SJSA1 (cell line): Measurements from ENCODE around the gene NFIX. TPM values are rescaled to one million over a fixed set of nuclear protein-coding genes. Genes with fewer than 3 reads are reported as not detected.
A peak's percentile ranks its signal among the peaks of the same experiment; 100 is the strongest.
"Not testable (repeated sequence)": the region's sequence is repeated elsewhere in the genome, so short reads cannot be mapped to it uniquely, and the experiment has no call there.

Experiments used
- DNase-seq, 2 experiments: peaks; one replicate each; pipeline ENCODE4 v3.0.0-alpha.2; 2015 to 2020; ENCODE audit warnings: low spot score in 2 of 2, low read depth in 1 of 2
- H3K27ac ChIP-seq: fragments of 250-450 bp; sonication (Bioruptor Pico); 2 replicates; pipeline ENCODE4 v1.5.1; 2020; ENCODE audit warnings: mild to moderate bottlenecking, moderate library complexity
- H3K27me3 ChIP-seq: fragments of 250-450 bp; sonication (Bioruptor Pico); replicated peaks from 2 replicates; pipeline ENCODE4 v1.5.1; 2020; ENCODE audit warnings: mild to moderate bottlenecking, moderate library complexity
- H3K36me3 ChIP-seq: fragments of 250-450 bp; sonication (Bioruptor Pico); 2 replicates; pipeline ENCODE4 v1.5.1; 2020; ENCODE audit warnings: mild to moderate bottlenecking
- H3K4me1 ChIP-seq: fragments of 250-450 bp; sonication (Bioruptor Pico); replicated peaks from 2 replicates; pipeline ENCODE4 v1.6.1; 2021; ENCODE audit warnings: mild to moderate bottlenecking
- H3K4me3 ChIP-seq: fragments of 250-450 bp; sonication (Bioruptor Pico); 2 replicates; pipeline ENCODE4 v1.5.1; 2020; ENCODE audit warnings: mild to moderate bottlenecking
- H3K9me3 ChIP-seq: fragments of 250-450 bp; sonication (Bioruptor Pico); replicated peaks from 2 replicates; pipeline ENCODE4 v1.5.1; 2020; ENCODE audit warnings: mild to moderate bottlenecking
- total RNA-seq: library from RNA; depleted of rRNA; stranded (reverse); fragments of >200 nt; shearing (Covaris generic); gene quantifications from 2 replicates; pipeline ENCODE4 v1.2.3, GENCODE V29; 2014

NFIX gene
- total RNA-seq, 1 experiment from 2014 or later, result 10.9 TPM

DNA sequence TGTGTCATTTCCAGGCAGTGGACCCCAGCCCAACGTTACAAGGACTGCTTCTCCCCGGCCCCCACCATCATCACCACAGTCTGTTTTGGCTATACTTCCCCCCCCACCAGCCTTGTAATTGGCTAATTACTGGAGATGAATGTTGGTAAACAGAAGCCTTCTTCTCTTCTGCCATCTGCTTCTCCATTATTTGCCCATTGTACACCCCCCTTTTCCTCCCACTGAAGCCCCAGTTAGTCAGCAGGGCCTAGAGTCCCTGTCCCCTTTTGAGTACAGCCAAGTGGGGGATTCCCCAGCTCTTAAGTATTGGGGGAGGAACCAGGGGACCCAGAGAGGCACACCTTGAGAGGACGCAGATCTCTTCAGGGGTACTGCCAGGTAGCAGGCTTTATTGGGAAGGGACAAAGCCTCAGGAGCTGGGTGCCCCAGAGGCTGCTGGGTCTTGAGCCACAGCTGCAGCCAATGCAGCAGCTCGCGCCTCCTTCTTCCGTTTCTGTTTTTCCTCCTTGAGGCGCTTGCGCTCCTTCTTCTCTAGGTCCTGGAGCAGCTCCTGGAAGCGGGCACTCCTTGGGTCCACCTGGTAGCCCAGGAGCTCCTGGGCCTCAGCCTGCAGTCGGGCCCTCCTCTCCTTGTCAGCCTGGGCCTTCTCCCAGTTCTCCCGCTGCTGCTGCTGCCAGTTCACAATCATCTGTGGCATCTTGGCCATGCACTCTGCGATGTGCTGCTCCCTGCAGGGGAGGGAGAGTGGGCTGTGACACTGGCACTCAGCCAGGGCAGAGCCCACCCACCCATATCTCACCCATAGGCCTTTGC, 41.3 kb upstream of the NFIX start:
- Histone ChIP-seq H3K4me1 (peaks cover 15% of the 10 kb centered on the region), H3K36me3 (peaks cover 79% of the 10 kb centered on the region), H3K9me3 (no peaks in the 10 kb centered on the region), H3K4me3 (no peak overlapping the region), H3K27me3 (no peaks in the 10 kb centered on the region), H3K27ac (no peak overlapping the region)
- no peak for DNase-seq

DNA sequence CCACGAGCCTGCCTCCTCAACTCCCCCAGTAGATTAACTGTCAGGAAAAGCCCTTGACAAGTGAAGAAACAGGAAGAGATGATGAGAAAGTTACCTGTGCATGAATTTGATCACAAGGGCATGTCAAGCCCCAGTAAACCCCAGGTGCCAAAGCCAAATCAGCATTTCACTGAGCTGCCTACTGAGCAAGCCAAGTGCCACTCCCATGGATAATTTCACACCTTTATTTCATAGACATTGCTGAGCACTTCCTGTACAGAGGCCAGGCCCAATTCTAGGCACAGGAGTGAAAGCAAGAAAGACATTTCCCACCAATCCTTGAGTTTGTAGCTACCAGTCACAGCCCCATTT, 40.7 kb upstream of the NFIX start:
- H3K4me3 ChIP-seq, result no peak overlapping the region
- no peaks in the 10 kb centered on the region for H3K27me3 ChIP-seq
- H3K9me3 ChIP-seq, result no peaks in the 10 kb centered on the region
- peaks cover 73% of the 10 kb centered on the region for H3K36me3 ChIP-seq
- no peak for DNase-seq
- no peak overlapping the region for H3K27ac ChIP-seq
- peaks cover 15% of the 10 kb centered on the region for H3K4me1 ChIP-seq

DNA sequence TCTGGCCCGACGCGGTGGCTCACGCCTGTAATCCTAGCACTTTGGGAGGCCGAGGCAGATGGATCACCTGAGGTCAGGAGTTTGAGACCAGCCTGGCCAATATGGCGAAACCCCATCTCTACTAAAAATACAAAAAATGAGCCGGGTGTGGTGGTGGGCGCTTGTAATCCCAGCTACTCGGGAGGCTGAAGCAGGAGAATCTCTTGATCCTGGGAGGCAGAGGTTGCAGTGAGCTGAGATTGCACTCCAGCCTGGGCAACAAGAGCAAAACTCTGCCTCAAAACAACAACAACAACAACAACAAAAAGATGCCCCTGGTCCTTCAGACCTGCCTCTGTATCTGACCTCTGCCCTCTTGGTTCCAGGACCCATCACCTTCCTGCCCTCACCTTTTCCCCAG, 39.7 kb upstream of the NFIX start:
- H3K27me3 ChIP-seq, H3K9me3 ChIP-seq, DNase-seq, H3K27ac ChIP-seq, H3K4me3 ChIP-seq: not testable (repeated sequence)
- Histone ChIP-seq H3K36me3 (peaks cover 63% of the 10 kb centered on the region), H3K4me1 (peaks cover 15% of the 10 kb centered on the region)

DNA sequence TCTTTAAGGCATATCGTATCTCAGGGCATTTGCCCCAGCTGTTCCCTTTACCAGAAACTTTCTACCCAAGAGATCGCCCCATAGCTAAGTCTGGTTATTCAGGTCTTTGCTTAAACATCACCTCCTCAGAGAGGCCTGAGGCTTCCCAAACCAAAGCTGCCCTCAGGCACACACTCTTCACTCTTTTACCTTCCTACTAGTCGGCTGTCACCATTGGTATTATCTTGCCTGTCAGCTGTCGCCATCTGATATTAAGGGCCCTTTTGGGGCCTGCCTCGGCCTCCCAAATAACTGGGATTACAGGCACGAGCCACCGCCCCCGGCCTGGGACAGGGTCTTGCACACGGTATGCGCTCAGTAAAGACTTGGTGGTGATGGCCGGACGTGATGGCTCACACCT, 39.3 kb upstream of the NFIX start:
- no peak overlapping the region for H3K27ac ChIP-seq

DNA sequence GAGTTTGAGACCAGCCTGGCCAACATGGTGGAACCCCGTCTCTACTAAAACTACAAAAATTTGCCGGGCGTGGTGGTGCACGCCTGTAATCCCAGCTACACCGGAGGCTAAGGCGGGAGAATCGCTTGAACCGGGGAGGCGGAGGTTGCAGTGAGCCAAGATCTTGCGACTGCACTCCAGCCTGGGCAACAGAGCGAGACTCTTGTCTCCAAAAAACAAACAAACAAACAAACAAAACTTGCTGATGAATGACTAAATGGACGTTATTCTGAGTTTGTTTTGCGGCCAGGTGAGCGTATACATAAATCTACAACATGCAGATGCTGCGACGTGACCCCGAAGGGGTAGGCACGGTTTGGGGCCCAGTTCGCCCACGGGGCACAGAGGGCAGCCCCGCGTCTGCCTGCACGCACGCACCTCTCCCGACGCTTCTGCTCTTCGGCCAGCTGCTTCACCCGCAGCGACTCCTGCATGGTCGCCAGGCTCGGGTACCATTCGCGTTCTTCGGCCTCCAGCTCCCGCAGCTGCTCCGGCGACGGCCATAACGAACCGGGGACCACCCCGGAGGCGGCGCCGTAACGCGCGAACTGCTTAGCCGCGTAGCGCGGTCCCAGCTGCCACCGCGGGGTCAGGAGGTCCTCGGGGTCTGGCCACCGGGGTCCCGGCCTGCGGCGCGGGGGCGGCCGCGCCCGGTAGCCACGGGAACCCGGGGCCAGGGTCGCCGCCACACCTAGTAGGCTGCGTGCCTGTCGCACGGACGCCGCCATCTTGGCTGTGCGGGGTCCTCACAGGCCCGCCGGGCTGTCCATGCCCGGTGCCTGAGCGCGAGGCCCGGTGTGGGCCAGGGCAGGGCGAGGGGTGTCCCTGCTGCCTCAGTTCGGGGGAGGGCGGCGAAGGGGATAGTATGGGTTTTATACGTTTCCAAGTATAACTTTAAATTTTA, 38.6 kb upstream of the NFIX start, which contains the start of gene GADD45GIP1:
Gene GADD45GIP1, minus strand, starts transcription at position 778 of the 943 bp plus-strand sequence. Its CDS starts 11 bp downstream, at position 767.
- peaks cover 15% of the 10 kb centered on the region for H3K4me1 ChIP-seq
- peak; percentile 81 to 85 for DNase-seq
- no peaks in the 10 kb centered on the region for H3K9me3 ChIP-seq
- H3K4me3 ChIP-seq, result peak within 1 kb of the TSS; percentile 96
- H3K36me3 ChIP-seq, result peaks cover 52% of the 10 kb centered on the region
- no peaks in the 10 kb centered on the region for H3K27me3 ChIP-seq
- peak within 1 kb of the TSS; percentile 78 for H3K27ac ChIP-seq

More for the DNA sequence above, 39.3 kb upstream of the NFIX start:
- peaks cover 59% of the 10 kb centered on the region for H3K36me3 ChIP-seq
- DNase-seq, result no peak
- no peaks in the 10 kb centered on the region for H3K9me3 ChIP-seq
- H3K4me1 ChIP-seq, result peaks cover 15% of the 10 kb centered on the region
- peak overlapping the region; percentile 96 for H3K4me3 ChIP-seq
- no peaks in the 10 kb centered on the region for H3K27me3 ChIP-seq

DNA sequence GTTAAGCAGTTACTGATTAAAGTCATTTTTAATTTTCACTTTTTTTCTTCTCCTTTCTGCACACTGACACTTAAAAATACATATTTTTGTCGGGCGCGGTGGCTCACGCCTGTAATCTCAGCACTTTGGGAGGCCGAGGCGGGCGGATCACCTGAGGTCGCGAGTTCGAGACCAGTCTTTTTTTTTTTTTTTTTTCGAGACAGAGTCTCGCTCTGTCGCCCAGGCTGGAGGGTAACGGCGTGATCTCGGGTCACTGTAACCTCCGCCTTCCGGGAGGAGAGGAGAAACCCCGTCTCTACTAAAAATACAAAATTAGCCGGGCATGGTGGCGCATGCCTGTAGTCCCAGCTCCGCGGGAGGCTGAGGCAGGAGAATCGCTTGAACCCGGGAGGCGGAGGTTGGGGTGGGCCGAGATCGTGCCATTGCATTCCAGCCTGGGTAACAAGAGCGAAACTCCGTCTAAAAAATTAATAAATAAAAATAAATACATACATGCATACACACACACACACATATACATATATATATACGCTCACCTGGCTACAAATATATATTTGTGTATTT, 37.8 kb upstream of the NFIX start:
- H3K4me3 ChIP-seq, result peak overlapping the region; percentile 96
- DNase-seq, H3K27me3 ChIP-seq, H3K9me3 ChIP-seq: not testable (repeated sequence)
- peak overlapping the region; percentile 78; the same call in 1 of the 2 replicates for H3K27ac ChIP-seq
- peaks cover 13% of the 10 kb centered on the region for H3K4me1 ChIP-seq
- H3K36me3 ChIP-seq, result peaks cover 45% of the 10 kb centered on the region

DNA sequence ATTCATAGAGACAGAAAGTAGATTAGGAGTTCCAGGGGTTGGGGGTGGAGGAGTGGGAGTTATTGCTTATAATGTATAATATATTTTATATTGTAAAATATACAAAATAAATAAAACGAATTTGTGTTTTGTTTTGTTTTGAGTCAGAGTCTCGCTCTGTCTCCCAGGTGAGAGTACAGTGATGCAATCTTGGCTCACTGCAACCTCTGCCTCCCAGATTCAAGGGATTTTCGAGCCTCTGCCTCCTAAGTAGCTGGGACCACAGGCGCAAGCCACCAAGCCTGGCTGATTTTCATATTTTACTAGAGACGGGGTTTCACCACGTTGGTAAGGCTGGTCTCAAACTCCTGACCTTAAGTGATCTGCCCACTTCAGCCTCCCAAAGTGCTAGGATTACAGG, 35.8 kb upstream of the NFIX start:
- DNase-seq, result no peak
- H3K27ac ChIP-seq, result no peak overlapping the region
- no peak overlapping the region for H3K4me3 ChIP-seq
- H3K9me3 ChIP-seq, result no peaks in the 10 kb centered on the region
- H3K27me3 ChIP-seq, result no peaks in the 10 kb centered on the region
- peaks cover 24% of the 10 kb centered on the region for H3K36me3 ChIP-seq
- peaks cover 10% of the 10 kb centered on the region for H3K4me1 ChIP-seq

DNA sequence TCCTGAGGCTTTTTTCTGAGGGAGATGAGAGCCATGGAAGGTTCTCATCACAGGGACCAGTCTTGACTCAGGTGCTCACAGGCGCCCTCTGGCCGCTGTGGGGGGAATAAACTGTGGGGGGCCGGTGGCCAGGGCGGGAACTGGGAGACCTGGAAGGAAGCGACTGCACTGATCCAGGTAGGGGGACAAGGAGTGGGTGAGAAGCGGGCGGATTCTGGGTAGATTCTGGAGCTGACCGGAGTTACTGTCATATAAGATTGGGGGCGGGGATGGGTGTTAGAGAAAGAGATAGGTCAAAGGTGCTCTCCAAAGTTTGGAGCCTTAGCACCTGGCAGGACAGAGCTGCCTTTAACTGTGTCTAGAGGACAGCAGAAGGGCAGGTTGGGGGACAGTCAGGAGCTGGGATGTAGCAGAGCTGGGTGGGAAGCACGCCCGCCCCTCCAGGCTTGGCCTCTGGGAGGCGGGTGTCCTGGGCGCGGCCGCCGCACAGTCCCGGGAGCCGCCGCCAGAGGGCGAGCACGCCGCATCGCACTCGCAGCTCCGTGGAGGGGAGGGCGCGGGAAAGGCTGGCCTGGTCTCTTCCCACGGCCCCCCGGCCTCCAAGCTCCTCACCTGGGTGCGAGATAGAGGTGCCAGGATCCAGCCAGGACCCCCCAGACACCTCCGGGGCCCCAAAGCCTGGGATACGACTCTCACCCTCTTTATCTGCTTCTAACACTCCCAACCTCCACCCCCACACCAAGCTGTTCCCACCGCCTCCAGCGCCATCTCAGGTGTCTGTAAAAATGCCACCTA, 30.1 kb upstream of the NFIX start:
- H3K9me3 ChIP-seq, result no peaks in the 10 kb centered on the region
- no peak overlapping the region for H3K27ac ChIP-seq
- H3K4me3 ChIP-seq, result peak overlapping the region; percentile 24
- peak; percentile 82 to 87 for DNase-seq
- no peaks in the 10 kb centered on the region for H3K27me3 ChIP-seq
- H3K36me3 ChIP-seq, result no peaks in the 10 kb centered on the region
- peaks cover 7% of the 10 kb centered on the region for H3K4me1 ChIP-seq

DNA sequence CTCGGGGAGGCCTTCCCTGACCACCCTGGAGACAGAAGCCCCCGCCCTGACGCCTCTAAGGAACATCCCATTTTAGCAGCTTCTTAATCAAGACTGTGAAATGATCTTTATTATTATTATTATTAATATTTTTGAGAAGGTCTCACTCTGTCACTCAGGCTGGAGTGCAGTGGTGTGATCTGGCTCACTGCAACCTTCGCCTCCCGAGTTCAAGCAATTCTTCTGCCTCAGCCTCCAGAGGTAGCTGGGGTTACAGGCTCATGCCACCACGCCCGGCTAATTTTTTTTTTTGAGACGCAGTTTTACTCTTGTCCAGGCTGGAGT, 29.5 kb upstream of the NFIX start:
- Histone ChIP-seq H3K36me3 (no peaks in the 10 kb centered on the region), H3K27ac (no peak overlapping the region), H3K27me3 (no peaks in the 10 kb centered on the region), H3K4me3 (no peak overlapping the region), H3K9me3 (no peaks in the 10 kb centered on the region), H3K4me1 (peaks cover 7% of the 10 kb centered on the region)
- no peak for DNase-seq

DNA sequence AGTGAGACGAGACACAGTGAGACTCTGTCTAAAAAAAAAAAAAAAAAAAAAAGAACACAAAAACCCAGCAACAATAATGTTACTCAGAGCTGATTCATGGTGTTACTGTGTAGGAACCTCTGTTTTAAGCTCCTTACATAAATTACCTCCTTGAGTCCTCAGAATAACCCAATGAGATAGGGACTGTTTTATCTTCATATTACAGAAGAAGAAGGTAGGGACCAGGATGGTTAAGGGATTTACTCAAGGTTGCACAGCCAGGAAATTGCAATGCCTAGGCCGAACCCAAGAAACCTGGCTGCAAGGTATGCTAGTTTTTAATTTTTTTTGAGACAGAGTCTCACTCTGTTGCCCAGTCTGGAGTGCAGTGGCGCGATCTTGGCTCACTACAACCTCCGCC, 27.4 kb upstream of the NFIX start:
- Histone ChIP-seq H3K4me1 (peaks cover 7% of the 10 kb centered on the region), H3K27ac (no peak overlapping the region), H3K9me3 (no peaks in the 10 kb centered on the region), H3K27me3 (no peaks in the 10 kb centered on the region), H3K36me3 (no peaks in the 10 kb centered on the region), H3K4me3 (no peak overlapping the region)
- DNase-seq, result no peak

DNA sequence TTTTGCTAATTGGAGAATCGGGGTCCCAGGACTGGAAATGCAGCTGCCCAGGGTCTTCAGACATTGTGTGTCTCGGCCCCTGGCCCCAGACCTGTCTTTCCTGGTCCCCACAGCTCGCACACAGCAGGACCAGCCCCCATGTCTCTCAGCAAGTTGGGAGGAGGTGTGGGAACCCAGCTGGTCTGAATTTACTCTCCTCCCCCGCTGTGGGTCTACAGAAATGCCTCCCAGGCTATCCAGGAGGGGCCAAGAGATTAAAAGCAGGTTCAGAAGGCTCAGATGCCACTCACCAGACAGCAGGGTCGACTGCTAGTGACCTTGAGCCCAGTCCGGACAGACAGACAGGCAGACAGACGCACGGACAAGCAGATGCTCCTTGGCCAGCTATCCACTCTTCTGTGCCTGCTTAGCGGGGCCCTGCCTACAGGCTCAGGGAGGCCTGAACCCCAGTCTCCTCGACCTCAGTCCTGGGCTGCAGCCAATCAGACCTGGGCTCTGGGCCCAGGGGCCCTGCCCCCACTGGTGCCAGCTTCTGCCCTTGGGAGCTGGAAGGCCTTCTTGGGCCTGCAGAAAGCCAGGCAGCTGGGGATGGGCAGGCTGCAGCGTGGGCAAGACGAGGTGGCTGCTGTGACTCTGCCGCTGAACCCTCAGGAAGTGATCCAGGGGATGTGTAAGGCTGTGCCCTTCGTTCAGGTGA, 25.8 kb upstream of the NFIX start, which contains the start of gene DAND5:
Gene DAND5, plus strand, starts transcription at position 285 of the 697 bp plus-strand sequence. Its CDS starts 85 bp downstream, at position 370.
- no peak for DNase-seq
- Histone ChIP-seq H3K27ac (no peak within 1 kb of the TSS), H3K9me3 (no peaks in the 10 kb centered on the region), H3K4me3 (no peak within 1 kb of the TSS), H3K4me1 (peaks cover 7% of the 10 kb centered on the region), H3K36me3 (no peaks in the 10 kb centered on the region), H3K27me3 (no peaks in the 10 kb centered on the region)

DNA sequence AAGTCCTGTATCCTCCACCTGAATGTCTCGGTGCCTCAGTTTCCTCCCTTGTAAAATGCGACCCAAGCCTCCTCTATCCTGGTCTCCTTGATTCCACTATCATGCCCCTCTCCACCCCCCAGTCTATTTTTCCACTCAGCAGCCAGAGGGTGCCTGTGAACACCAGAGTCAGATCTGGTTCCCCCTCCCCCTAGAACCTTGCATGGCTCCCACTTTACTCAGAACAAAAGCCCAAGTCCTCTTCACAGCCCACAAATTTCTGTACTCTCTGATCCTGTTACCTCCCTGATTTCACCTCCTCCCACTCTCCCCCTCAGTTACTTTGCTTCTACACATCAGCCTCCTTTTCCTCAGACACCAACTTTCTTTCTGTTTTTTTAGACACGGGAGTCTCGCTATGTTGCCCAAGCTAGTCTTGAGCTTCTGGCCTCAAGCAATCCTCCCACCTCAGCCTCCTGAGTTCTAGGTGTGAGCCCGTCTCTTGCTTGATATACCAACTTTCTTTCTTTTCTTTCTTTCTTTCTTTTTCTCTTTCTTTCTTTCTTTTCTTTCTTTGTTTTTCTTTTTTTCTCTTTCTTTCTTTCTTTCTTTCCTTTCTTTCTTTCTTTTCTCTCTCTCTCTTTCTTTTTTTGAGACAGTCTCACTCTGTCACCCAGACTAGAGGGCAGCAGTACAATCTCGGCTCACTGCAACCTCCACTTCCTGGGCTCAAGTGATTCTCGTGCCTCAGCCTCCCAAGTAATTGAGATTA, 25.0 kb upstream of the NFIX start:
- H3K27me3 ChIP-seq, result no peaks in the 10 kb centered on the region
- H3K4me1 ChIP-seq, result peaks cover 4% of the 10 kb centered on the region
- H3K36me3 ChIP-seq, result no peaks in the 10 kb centered on the region
- no peak for DNase-seq
- H3K4me3 ChIP-seq, result no peak overlapping the region
- H3K9me3 ChIP-seq, result no peaks in the 10 kb centered on the region
- no peak overlapping the region for H3K27ac ChIP-seq
